ENCODE results near the gene TBX3. TPM values are rescaled to one million over a fixed set of nuclear protein-coding genes. Genes with fewer than 3 reads are reported as not detected.

TBX3 gene
- total RNA-seq, 1 experiment from 2014 or later, result 1.4 TPM

DNA sequence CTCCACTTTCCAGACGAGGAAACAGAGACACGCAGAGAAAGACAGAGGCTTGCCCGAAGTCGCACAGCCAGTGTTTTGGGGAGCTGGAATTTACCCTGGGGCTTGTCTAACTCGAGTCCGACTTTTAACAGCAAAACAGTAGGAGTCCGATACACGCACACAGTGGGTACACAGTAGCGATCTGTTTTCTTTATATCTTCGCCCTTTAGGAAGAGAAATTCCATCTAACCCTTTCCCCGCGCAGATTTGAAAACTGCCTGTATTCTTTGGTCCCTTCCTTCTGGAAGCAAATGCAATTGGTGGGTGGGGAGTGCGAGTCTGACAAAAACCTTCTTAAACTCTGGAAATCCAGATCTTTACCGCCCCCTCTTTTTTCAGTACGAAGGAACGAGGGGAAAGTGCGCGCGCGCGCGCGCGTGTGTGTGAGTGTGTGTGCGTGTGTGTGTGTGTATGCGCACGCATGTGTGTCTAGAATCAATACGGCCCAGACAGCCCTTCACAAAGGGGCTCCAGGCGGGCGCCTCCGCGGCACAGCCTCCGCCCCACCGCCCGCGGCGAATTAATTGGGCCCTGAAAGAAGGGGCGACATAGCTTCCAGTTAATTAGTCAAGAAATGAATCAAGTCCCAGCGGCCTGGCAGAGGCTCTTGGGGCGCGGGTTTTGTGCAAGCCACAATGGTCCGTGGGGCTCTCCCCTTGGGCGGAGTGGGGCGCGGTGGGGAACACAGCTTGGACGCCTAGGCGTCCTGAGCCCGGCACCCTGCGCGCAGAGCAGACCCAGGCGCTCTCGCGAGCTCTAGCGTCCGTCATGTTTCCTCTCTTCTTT, 14.0 kb upstream of the TBX3 start:
- DNase-seq, result no peak

GRCh38 chr12:114697243-114697716, 13.3 kb upstream of the TBX3 start:
- DNase-seq, result no peak
- peaks cover 52% of the 10 kb centered on the region for H3K27me3 Mint-ChIP-seq (ENCODE audit: unreplicated experiment)

More for the DNA sequence above, 14.0 kb upstream of the TBX3 start:
- CTCF ChIA-PET, result no interaction called here
- Mint-ChIP-seq H3K36me3 (ENCODE audit: insufficient read depth, unreplicated experiment) (no peaks in the 10 kb centered on the region), H3K27ac (ENCODE audit: unreplicated experiment) (no peak overlapping the region), H3K9me3 (ENCODE audit: low read depth, unreplicated experiment) (peaks cover 3% of the 10 kb centered on the region), H3K27me3 (ENCODE audit: unreplicated experiment) (peaks cover 59% of the 10 kb centered on the region), H3K4me1 (ENCODE audit: low read depth, unreplicated experiment) (no peaks in the 10 kb centered on the region), H3K4me3 (ENCODE audit: low read depth, unreplicated experiment) (no peak overlapping the region)
- TF ChIP-seq CTCF (IDR thresholded peaks at IDR 0.05; ENCODE audit: unreplicated experiment), result no peak
- intact Hi-C loops (cut with micrococcal nuclease; ENCODE audit: unreplicated experiment), result no loop called here
- BruUV-seq (replicated peaks), result no TSS peak

DNA sequence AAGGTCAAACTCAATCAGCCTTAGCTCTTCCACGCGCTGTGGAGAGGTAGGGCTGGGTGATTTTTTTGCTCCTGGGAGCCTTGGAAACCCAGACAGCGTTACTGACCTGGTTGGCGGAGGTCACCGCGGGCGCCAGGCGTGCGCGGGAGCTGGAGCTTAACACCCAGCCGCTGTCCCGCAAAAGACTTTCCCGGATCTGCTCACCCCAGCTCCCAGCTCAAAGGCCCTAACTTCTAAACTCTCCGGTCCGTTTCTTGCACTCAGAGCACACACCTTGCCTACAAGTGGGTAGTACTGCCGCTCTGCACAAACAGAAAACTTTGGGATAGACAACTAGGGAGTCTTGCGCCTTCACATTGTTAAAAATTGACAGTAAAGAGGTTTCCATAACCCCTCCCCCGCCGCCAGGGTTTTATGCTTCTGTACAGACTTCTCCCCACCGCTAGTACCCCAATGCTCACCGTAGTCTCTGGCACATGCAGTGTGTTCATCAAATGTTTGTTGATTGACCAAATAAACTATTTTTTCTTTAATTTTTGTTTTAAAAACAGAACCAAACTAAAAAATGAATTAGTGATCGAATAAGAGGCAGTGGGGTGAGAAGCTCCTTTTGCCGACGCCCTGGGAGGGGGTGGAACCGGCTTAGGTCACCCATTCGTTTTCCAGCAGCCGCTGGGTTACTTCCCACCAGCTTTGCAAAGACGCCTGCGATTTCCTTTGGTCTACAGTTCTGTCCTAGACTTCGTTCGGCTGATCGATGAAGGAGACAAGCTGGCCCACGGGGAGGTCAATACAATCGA, 12.7 kb upstream of the TBX3 start:
- BruUV-seq (replicated peaks), result no TSS peak
- intact Hi-C loops (cut with micrococcal nuclease; ENCODE audit: unreplicated experiment), result no loop called here
- no peaks in the 10 kb centered on the region for H3K36me3 Mint-ChIP-seq (ENCODE audit: insufficient read depth, unreplicated experiment)
- CTCF ChIA-PET, result no interaction called here
- peaks cover 46% of the 10 kb centered on the region for H3K27me3 Mint-ChIP-seq (ENCODE audit: unreplicated experiment)
- H3K4me3 Mint-ChIP-seq (ENCODE audit: low read depth, unreplicated experiment), result no peak overlapping the region
- H3K4me1 Mint-ChIP-seq (ENCODE audit: low read depth, unreplicated experiment), result no peaks in the 10 kb centered on the region
- no peak for TF ChIP-seq CTCF (IDR thresholded peaks at IDR 0.05; ENCODE audit: unreplicated experiment)
- DNase-seq, result no peak
- peaks cover 3% of the 10 kb centered on the region for H3K9me3 Mint-ChIP-seq (ENCODE audit: low read depth, unreplicated experiment)
- no peak overlapping the region for H3K27ac Mint-ChIP-seq (ENCODE audit: unreplicated experiment)

More at GRCh38 chr12:114697243-114697716, 13.3 kb upstream of the TBX3 start:
- no peaks in the 10 kb centered on the region for H3K4me1 Mint-ChIP-seq (ENCODE audit: low read depth, unreplicated experiment)
- H3K9me3 Mint-ChIP-seq (ENCODE audit: low read depth, unreplicated experiment), result peaks cover 3% of the 10 kb centered on the region
- TF ChIP-seq CTCF (IDR thresholded peaks at IDR 0.05; ENCODE audit: unreplicated experiment), result no peak
- no TSS peak for BruUV-seq (replicated peaks)
- CTCF ChIA-PET, result no interaction called here
- no peak overlapping the region for H3K27ac Mint-ChIP-seq (ENCODE audit: unreplicated experiment)
- H3K4me3 Mint-ChIP-seq (ENCODE audit: low read depth, unreplicated experiment), result no peak overlapping the region
- no peaks in the 10 kb centered on the region for H3K36me3 Mint-ChIP-seq (ENCODE audit: insufficient read depth, unreplicated experiment)
- intact Hi-C loops (cut with micrococcal nuclease; ENCODE audit: unreplicated experiment), result no loop called here

GRCh38 chr12:114695305-114695592, 11.3 kb upstream of the TBX3 start:
- CTCF ChIA-PET, result no interaction called here
- Mint-ChIP-seq H3K27ac (ENCODE audit: unreplicated experiment) (no peak overlapping the region), H3K36me3 (ENCODE audit: insufficient read depth, unreplicated experiment) (no peaks in the 10 kb centered on the region), H3K27me3 (ENCODE audit: unreplicated experiment) (peaks cover 56% of the 10 kb centered on the region), H3K4me3 (ENCODE audit: low read depth, unreplicated experiment) (no peak overlapping the region), H3K4me1 (ENCODE audit: low read depth, unreplicated experiment) (no peaks in the 10 kb centered on the region), H3K9me3 (ENCODE audit: low read depth, unreplicated experiment) (peaks cover 3% of the 10 kb centered on the region)
- no peak for DNase-seq
- intact Hi-C loops (cut with micrococcal nuclease; ENCODE audit: unreplicated experiment), result no loop called here
- BruUV-seq (replicated peaks), result no TSS peak
- TF ChIP-seq CTCF (IDR thresholded peaks at IDR 0.05; ENCODE audit: unreplicated experiment), result no peak

All from Calu3 (cell line).